IPS DF 6.9 (cell line): ENCODE measurements around the gene KPTN.
A peak's percentile ranks its signal among the peaks of the same experiment; 100 is the strongest.

Source experiments
- DNase-seq: peaks from one replicate; pipeline ENCODE4 v3.0.0-alpha.2; 2013; ENCODE audit warnings: low read depth, low spot score
- H3K27ac ChIP-seq: one replicate; pipeline ENCODE4 v1.5.1; 2013; ENCODE audit warnings: low read length, control low read depth
- H3K27me3 ChIP-seq: 2 replicates; pipeline ENCODE4 v1.6.1; 2013; ENCODE audit warnings: mild to moderate bottlenecking, low read length; ENCODE audit not compliant: control insufficient read depth, insufficient read depth
- H3K36me3 ChIP-seq: 2 replicates; pipeline ENCODE4 v1.6.1; 2013; ENCODE audit warnings: low read length; ENCODE audit not compliant: control insufficient read depth, insufficient read depth
- H3K4me1 ChIP-seq: 2 replicates; pipeline ENCODE4 v1.6.1; 2013; ENCODE audit warnings: low read length; ENCODE audit not compliant: control insufficient read depth, insufficient read depth
- H3K4me3 ChIP-seq: 2 replicates; pipeline ENCODE4 v1.5.1; 2013; ENCODE audit warnings: mild to moderate bottlenecking, low read length
- H3K9me3 ChIP-seq: 2 replicates; pipeline ENCODE4 v1.6.1; 2013; ENCODE audit warnings: low read length, inconsistent platforms; ENCODE audit not compliant: control insufficient read depth, insufficient read depth
- WGBS: extraction: QIAGEN DNeasy Blood & Tissue Kit; methylation state at CpG from one replicate; pipeline ENCODE4 v1.1.7; 2013; ENCODE audit warnings: mixed read lengths, missing lambda C conversion rate; ENCODE audit not compliant: insufficient read length, insufficient coverage; 5-methylcytosine and 5-hydroxymethylcytosine counted together

KPTN gene

GRCh38 chr19:47434088-47434487, 49.9 kb downstream of the KPTN start:
- no CpG with 5 or more reads among the region's 7 CpGs for WGBS
- Histone ChIP-seq H3K27ac (no peak overlapping the region), H3K27me3 (no peaks in the 10 kb centered on the region)

DNA sequence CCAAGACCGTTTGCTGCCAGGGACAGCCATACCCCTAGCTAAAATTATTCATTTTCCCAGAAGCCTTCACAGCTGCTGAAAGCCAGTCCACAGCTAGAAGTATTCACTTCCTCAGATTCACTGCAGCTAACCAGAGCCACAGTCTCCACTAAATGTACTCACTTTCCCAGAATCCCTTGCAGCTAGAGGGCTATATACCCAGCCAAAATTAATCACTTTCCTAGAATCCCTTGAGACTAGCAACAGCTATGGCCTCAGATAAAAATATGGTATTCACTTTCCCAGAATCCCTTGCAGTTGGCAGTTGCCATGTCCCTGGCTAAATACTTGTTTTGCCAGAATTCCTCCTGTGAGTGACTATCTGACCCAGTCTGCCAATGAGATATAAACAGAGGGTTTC, 50.9 kb downstream of the KPTN start:
- Histone ChIP-seq H3K36me3 (no peaks in the 10 kb centered on the region), H3K27ac (no peak overlapping the region), H3K4me1 (no peaks in the 10 kb centered on the region), H3K9me3 (no peaks in the 10 kb centered on the region), H3K4me3 (no peak overlapping the region), H3K27me3 (no peaks in the 10 kb centered on the region)
- no CpG with 5 or more reads among the region's 1 CpG for WGBS
- DNase-seq = no peak

More at GRCh38 chr19:47434088-47434487, 49.9 kb downstream of the KPTN start:
- H3K4me3 ChIP-seq = no peak overlapping the region
- no peaks in the 10 kb centered on the region for H3K36me3 ChIP-seq
- H3K9me3 ChIP-seq = no peaks in the 10 kb centered on the region
- no peaks in the 10 kb centered on the region for H3K4me1 ChIP-seq
- no peak for DNase-seq

GRCh38 chr19:47432499-47432898, 51.5 kb downstream of the KPTN start:
- H3K9me3 ChIP-seq = no peaks in the 10 kb centered on the region
- H3K27ac ChIP-seq = no peak overlapping the region
- H3K36me3 ChIP-seq = no peaks in the 10 kb centered on the region
- no peaks in the 10 kb centered on the region for H3K4me1 ChIP-seq
- no peaks in the 10 kb centered on the region for H3K27me3 ChIP-seq
- no peak overlapping the region for H3K4me3 ChIP-seq
- no peak for DNase-seq

- no peak overlapping the region for H3K27ac ChIP-seq
- no peaks in the 10 kb centered on the region for H3K4me1 ChIP-seq
- no peak overlapping the region for H3K4me3 ChIP-seq
- H3K9me3 ChIP-seq = no peaks in the 10 kb centered on the region
- no peaks in the 10 kb centered on the region for H3K36me3 ChIP-seq
- no peaks in the 10 kb centered on the region for H3K27me3 ChIP-seq
- no peak for DNase-seq
- WGBS = no CpG with 5 or more reads among the region's 18 CpGs
These were observed 51.9 kb downstream of the KPTN start for GRCh38 chr19:47432091-47432490.

DNA sequence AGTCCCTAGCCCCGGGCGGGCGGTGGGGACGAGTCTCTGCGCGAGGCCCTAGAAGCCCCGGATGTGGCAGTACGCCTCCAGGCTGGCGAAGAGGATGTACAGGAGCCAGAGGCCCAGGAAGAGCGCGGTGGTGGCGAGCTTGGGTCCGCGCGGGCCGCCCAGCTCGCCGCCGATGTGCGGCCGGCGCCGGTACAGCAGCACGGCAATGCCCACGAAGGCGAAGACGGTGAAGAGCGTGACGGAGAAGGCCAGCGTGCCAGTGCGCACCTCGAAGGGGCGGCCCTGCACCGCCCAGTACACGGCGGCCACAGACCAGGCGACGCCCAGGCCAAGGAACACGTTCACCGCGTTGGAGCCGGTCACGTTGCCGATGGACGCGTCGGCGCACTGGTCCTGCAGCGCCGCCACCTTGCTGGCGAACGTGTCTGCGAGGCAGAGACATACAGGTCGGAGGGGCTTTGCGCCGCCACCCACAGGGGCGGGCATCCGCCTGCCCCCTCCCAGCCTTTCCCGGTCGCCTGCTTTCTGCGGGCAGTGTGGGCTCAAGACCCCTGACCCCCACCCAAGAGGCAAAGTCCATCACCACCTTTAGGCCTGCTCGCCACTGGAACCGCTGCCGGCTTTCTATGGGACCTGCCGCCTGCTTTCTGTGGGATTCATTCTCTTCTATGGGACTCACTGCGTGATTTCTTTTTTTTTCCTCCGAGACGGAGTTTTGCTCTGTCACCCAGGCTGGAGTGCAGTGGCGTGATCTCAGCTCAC, 53.8 kb downstream of the KPTN start:
- DNase-seq = no peak
- Histone ChIP-seq H3K4me1 (no peaks in the 10 kb centered on the region), H3K36me3 (no peaks in the 10 kb centered on the region), H3K27me3 (no peaks in the 10 kb centered on the region), H3K27ac (no peak overlapping the region), H3K9me3 (no peaks in the 10 kb centered on the region), H3K4me3 (peak overlapping the region; percentile 5; the same call in 1 of the 2 replicates)
- WGBS = no CpG with 5 or more reads among the region's 69 CpGs

GRCh38 chr19:47429140-47429793, 54.8 kb downstream of the KPTN start:
- Histone ChIP-seq H3K36me3 (no peaks in the 10 kb centered on the region), H3K27ac (no peak overlapping the region), H3K27me3 (no peaks in the 10 kb centered on the region), H3K4me1 (no peaks in the 10 kb centered on the region), H3K4me3 (peak overlapping the region; percentile 17; the same call in 1 of the 2 replicates), H3K9me3 (no peaks in the 10 kb centered on the region)
- DNase-seq = no peak
- no CpG with 5 or more reads among the region's 20 CpGs for WGBS

GRCh38 chr19:47428177-47428894, 55.7 kb downstream of the KPTN start:
- H3K4me1 ChIP-seq = no peaks in the 10 kb centered on the region
- no peaks in the 10 kb centered on the region for H3K9me3 ChIP-seq
- H3K36me3 ChIP-seq = no peaks in the 10 kb centered on the region
- H3K4me3 ChIP-seq = no peak overlapping the region; the same call in 1 of the 2 replicates
- WGBS = no CpG with 5 or more reads among the region's 27 CpGs
- H3K27ac ChIP-seq = no peak overlapping the region
- H3K27me3 ChIP-seq = peaks cover 7% of the 10 kb centered on the region
- peak; percentile 100 for DNase-seq

DNA sequence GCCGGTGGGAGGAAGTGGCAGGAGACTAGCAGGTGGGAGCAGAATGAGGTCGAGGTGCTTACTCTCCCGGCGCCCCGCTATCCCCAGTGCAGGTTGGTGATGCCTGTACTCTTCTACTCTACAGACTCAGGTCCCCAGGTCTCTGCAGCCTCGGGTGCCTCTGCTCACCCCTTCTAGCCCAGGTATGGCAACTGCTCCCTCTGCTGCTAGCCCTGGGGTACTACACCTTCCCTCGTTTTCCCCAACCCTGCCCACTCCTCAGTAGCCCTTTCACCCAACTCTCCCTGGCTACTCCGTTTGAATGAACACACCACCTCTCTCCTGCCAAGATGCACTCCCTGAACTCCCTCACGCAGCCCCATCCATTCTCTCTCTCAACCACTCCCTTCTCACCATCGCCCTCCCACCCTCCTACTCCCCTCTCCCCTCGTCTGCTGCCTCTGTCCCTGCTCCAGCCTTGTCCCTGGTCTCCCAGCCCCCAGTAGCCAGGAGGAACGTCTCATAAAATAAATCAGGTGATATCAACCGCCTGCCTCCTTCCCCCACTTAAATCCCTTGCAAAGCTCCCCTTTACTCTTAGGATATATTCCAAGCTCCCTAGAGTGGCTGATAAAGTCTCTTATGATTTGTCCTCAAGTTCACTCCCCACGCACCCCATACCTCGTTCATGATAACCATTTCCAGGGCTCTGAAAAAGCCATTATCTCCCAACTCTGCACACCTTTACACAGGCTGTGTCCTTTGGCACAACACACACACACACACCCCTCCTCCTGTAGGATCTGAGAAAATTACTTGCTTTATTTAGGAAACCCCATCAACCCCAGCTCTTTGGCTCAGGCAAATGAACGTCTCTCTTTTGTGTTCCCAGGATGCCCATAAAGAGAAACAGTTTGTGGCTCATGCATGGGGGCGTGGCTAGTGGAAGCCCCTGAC, 56.5 kb downstream of the KPTN start:
- no CpG with 5 or more reads among the region's 17 CpGs for WGBS
- DNase-seq = peak; percentile 91
- peaks cover 14% of the 10 kb centered on the region for H3K27me3 ChIP-seq
- H3K9me3 ChIP-seq = no peaks in the 10 kb centered on the region
- H3K4me3 ChIP-seq = peak overlapping the region; percentile 14; the same call in 1 of the 2 replicates
- H3K36me3 ChIP-seq = no peaks in the 10 kb centered on the region
- no peak overlapping the region for H3K27ac ChIP-seq
- no peaks in the 10 kb centered on the region; the same call in 1 of the 2 replicates for H3K4me1 ChIP-seq
